Measurements from ENCODE around the gene MPPED1.

Gene MPPED1

DNA sequence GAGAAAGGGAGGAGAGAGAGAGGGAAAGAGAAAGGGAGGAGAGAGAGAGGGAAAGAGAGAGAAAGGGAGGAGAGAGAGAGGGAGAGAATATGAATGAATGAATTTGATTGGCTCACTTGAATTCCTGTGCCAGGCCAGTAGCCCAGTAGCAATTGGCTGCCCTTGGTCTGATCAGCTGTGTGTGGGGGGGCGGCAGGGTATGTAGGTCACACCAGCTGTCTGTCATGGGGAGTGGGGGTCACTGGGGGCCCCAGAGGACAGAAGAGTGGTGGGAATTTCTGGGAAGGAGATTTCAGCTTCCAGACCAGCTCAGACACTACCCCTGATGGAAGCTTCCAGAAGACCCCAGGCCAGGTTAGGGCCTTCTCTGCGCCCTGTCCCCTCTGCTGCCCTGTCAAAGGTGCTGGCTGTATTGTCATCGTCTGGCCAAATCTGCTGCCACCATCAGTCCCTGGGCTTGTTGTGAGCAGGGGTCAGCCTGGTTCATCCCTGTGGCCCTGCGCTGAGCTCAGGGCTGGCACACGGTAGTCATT is 21.1 kb downstream of the MPPED1 start:
- no peak for FAIRE-seq

DNA sequence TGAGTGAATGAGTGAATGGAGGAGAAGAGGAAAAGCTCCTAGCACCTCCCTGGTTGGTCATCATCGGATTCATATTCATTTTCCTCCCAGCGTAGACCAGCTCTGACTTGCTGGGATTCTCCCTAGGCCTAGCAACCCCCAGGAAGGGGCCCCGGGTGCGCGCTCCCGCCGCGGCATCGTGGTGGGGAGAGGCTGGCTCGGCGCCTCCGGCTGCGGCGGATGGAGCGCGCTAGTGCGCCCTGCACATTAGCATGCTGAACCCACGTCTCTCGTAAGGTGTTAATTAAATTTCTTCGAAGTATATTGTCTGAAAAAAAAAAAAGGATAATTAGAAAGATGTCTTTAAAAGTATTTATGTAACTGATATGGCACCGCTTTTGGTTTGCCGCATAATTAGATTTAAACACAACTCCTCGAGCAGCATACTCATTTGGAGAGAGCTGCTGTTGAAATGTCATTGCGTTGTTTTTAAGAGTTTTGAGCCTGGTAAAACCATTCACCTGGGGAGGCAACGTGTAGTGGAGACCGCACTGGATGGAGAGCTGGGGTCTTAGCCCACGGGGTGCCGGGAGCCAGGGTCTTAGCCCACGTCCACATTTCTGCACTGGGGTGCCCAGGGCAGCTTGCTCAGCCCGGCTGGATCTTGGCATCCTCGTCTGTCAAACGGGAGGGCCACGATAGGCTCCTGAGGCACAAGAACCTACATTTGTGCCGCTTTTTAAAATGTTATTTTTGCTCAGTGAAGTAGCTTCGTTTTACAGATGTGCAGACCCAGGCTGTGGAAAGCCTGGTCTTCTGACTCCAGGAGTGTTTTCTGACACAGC is 21.8 kb downstream of the MPPED1 start:
- FAIRE-seq, result no peak

DNA sequence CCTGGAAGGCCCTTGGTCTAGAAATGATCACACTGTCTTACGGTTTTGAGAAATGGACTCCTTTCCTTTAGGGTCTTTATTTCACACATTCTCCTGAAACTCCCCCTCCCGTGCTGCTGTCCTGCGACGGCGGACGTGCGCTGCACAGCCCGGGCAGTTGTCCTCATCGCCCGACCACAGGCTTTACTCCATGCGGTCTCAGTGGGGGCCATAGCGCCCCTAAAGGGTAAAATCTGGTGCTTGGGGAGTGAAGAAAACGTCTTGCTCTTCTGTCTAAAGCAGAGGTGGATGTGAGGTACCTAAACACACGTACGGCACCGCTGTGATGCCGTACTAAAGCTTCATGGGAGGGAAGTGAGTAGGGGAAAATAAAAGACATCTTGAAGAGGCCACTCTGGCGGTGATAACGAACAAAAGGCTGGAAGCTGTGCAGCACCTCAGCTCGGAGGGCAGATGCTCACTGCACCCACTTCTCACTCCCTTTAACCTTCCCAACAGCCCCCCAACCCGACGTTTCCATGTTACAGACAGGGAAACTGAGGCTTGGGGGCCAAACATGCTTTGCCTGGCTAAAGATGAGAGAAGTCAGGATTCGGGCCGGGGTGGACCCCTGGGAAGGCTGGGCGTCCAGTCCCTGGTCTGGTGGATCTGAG is 22.6 kb downstream of the MPPED1 start:
- FAIRE-seq, result no peak

DNA sequence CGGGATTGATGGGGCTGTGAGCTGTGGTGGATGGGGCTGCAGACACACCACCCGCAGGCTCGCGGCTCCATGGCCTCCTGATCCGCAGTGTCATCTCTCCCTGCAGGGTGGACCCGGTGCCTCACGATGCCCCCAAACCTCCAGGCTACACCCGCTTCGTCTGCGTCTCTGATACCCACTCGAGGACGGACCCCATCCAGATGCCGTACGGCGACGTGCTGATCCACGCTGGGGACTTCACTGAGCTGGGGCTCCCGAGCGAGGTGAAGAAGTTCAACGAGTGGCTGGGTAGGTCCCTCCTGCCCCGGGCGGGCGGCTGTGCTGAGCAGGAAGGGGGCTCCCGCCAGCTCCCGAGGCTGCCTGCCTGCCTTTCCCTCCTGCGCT is 23.1 kb downstream of the MPPED1 start:
- FAIRE-seq, result no peak

DNA sequence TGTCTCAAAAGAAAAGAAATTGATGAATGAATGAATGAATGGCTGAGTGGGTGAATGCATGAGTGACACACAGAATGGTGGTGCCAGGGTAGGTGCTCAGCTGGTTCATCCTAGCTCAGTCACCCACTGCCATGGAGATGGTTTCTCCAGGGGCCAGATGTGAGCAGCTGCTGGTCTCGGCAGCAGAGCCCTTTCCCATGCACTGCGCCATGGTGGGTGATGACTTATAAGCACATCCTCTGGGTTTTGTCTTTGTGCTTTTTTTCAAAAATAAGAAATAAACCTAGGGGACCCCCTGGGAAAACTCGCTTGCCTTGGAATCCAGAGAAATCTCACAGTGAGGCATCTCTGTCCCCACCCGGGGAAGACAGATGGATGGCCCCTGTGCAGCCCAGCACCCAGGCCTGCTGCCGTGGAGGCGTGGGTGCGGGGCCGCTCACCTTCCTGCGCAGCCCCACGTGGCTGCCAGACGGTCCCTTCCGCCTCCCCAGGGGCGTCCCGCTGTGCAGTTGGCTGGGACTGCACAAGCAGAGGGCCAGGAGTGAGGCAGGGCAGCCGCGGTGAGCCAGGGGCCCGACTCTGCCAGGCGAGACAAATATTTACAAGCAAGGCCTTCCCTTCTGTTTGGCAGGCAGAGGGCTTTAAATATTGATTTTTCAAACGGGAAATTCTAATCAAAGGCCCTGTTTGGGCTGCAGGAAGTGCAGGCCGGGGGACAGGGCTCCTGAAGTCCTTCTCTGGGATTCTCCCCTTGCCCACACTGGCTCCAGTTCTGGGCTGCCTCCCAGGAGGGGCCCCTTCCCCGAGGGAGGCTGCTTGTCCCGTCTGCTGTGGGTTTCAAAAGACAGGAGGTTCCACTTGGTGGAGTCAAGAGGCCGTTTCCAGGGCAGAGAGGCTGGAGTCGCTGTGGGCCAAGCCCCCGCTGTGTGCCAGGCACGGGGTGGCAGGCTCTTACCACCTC is 24.3 kb downstream of the MPPED1 start:
- FAIRE-seq, result no peak

DNA sequence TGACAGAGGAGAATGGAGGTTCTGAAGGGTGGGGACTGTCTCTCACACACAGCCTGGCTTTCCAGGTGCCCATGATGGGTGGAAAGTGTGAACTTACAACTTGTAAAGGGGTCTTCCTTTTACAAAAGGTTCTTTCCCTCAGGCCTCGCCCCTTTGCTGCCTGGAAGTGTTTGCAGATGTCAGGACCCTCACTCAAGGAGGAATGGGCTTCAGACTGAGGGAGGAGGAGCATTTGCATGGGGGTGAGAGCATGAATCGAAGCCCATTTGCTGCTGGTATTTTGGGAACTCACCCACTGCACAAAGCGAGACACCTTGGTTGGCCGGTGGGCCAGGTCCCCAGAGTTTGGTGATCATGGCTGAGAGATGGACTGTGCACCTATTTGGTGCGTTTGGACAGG is 25.1 kb downstream of the MPPED1 start:
- no peak for FAIRE-seq

DNA sequence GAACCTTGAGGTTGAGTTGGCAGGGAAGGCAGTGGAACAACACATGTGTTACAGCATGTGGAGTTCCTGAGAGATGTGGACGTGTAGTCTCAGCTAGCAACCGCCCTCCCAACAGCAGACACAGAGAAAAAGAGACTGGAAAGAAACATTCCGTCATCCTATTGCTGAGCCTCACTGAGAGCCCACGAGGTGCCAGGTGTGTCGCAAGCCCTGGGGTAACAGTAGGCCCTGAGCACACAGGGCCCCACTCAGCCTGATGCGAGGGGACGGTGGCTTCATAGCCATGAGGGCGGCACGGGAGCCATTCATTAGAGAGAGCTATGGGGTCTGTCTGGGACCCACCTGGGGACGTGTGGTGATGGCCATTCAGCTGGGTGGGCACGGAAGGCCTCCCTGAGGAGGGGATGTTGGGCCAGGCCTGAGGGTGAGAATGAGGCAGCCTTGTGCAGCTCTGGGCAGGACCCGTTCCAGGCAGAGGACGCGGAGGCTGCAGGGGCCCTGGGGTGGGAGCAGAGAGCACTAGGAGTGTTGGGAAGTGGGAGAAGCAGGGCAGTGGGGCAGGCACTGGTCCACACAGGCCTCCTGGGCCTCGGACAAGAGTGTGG is 26.2 kb downstream of the MPPED1 start:
- FAIRE-seq, result no peak

DNA sequence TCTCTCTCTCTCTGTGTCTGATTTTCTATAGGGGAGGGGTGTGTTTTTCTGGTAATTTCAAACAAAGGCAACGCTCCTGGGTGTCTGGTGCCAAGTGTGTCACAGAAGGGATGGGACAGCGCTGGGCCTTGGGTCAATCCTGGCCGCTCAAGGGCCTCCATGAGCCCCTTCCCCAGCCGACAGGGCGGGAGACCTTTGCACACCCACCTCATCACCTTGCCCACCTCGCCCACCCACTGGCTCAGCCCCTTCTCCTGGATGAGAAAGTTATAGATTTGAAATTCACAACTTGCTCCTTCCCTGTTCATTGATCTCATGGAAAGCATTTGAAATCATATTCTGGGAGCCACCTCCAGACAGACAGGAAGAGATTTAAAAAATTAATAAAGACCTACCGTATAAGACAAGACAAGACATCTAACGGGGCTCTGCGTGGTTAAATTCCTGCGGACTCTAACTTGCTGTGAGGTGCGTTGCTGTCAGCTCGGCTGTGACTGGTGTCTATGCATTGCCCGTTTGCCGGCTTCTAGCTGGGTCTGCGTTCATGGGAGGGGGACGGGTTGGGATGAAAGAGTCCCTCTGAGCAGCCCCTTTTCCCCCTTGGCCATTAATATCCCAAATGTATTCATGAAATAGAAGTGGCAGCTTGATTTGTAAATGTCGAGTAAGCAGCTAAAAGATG is 27.0 kb downstream of the MPPED1 start:
- FAIRE-seq, result no peak

DNA sequence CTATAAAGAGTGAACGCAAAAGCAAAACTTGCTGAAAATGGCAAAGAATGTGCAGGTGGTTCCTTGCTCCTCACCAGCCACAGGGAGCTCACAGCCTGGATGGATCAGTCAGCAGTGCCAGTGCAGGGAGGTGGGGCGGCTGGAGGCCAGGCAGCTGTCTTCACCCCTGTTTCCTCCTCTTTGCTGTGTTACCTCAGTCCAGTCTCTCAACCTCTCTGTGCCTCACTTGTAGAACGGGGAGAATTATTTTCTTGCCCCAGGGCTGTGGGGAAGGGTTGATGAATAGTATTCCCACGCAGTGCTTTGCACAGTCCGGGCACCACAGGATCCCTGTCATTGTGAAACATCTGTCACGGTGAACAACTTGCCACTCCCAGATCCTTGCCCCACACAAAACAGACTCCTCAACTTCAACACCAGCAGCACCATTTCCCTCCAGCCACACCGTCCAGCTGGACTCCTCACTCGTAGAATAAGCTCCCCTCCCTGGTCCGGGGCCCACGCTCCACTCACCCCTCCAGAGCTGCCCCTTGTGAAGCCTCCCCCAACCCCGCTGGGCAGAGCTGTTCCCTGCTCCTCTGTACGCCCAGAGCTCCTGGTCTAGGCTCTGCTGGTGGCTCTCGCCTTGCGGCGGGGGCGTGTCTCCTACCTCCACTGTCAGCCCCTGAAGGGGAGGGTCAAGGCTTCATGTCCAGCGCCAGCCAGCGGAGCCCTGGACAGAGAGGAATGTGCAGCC is 27.7 kb downstream of the MPPED1 start:
- FAIRE-seq, result no peak

DNA sequence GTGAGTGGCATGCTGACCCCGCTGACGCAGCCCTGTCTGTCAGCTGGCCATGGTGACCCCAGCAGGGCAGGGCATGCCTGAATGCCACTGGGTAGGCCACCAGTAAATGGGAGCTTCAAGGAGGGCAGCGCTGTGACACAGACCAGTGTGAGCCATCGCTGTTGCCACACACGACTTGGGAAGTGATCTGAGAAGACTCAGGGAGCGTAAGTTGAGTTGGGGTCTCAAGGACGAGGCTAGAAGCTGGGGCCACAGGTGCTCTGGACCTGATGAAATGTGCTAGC is 28.2 kb downstream of the MPPED1 start:
- FAIRE-seq, result no peak

DNA sequence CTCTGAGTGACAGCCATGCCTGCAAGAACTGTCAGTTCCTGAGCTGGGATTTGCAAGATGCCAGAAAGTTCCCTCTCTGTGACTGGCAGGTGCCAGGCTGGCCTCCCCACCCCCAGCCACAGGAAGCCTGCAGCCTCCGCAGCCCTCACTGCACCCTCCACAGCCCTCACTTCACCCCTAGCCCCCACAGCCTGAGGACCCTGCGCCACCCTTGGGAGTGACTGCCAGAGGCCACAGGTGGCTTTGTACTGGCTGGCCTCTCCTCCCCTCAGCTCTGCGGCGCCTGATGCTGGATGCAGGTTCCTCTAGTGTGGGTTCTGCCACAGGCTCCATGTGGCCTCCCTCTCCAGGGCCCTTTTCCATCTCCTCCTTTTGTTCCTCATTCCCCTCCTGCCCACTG is 28.7 kb downstream of the MPPED1 start:
- no peak for FAIRE-seq

DNA sequence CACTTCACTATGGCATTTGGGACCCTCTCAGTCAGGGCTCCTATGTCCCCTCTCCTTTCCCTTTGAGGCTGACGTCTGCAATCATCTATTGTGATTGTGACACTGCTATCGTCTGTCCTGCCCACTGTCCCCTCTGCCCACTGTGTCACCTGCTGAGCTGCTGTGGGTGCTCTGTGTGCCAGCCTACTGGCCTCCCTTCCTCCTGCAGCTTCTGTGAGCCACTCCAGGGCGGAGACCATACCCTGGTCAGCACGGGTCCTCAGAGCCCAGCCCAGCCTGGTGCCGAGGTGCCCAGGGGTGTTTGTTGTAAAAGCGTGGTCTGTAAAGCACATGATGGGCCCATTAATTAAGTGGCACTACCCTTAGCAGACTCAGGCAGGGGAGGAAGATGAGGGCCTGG is 29.4 kb downstream of the MPPED1 start:
- FAIRE-seq, result no peak

DNA sequence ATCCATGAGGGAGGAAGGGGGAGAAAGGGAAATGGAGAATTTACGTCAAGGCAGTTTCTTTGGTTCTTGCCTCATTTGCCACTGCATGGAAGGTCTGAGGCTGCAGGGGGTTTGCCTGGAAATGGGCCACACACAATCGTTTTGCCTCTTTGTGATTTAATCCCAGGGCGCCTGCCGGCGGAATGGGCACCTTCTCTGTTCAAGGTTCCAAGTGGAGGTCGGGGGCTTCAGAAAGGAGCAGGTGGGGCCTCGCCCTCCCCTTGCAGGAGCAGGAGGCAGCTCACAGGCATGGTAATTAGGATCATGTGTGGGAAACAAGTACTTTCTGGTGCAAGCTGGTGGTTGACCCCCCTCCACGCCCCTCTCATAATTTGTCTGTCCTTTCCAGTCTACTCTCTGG is 29.9 kb downstream of the MPPED1 start:
- FAIRE-seq, result no peak

DNA sequence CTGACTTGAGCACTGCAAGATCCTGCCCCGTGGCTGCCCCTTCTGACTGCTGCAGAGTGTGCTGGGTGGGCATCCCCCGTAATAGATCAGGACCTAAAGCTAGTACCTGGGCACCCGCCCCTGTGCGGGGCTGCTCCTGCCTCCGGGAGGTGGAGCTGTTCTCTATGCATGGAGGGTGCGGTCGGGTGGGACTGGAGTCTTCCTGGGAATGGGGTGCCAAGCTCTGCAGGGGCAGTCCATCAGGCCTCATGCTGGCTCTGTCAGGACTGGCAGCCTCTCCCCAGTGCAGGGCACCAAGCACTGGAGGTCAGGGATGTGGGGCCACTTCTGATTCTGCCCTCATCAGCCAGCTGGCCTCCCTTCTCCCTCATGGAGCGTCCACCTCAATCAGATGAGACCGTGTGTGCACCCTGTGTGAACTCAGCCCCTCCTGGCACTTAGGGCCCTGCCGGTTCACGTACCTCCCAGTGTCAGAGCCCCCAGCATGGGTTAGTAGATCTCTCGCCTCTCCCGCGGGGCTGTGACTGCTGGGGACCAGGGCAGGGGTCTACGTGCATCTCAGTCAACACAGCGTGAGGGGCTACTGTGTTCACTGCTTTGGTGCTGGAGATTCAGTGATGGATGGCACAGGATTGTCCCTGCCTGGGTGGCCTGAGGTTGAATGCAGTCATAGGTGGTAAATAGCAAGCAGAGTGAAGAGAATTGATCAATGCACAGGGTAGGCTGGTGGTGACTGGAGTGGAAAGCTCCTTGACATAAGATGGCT is 30.8 kb downstream of the MPPED1 start:
- no peak for FAIRE-seq

DNA sequence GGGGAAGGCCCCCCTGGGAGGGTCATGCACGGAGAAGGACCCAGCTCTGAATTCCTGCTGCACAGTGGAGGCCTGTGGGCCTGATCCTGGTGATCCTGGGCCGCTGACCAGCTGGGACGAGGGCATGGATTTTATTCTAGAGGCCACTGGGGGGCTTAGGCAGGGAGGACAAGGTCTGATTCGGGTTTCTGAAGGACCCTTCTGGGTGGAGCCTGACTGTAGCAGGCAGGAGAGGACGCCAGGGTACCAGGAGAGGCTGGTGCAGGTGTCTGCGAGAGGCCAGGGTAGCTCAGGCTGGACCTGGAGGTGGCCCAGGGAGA is 31.3 kb downstream of the MPPED1 start:
- no peak for FAIRE-seq

DNA sequence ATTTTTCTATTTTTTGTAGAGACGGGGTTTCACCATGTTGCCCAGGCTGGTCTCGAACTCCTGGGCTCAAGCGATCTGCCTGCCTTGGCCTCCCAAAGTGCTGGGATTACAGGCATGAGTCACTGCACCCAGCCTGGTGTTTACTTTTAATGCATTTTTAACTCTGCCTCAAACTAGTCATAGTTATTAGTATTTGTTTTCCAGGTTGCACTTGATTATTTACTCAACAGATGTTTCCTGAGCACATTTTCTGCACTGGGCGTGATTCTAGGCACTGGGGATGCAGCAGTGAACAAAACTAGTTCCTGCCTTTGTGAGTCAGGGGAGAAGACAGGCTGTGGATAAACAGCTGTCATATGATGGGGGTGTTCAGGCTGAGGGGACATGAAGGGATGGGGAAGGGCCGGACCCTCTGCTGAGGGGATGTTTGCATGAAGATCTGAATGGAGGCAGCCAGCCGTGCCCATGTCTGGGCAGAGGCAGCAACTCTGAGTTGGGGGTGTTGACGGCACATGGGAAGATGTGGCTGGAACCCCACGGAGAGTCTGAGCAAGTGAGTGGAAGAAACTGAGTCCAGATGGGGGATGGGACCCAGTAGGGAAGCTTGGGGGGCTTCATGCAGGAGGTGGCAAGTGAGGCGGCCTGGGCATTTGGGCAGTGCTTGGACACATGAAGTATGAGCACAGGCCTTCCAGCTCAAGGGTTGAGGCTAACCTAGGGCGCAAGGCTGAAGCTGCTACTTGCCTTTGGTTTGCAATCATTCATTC is 34.4 kb downstream of the MPPED1 start:
- no peak for FAIRE-seq

DNA sequence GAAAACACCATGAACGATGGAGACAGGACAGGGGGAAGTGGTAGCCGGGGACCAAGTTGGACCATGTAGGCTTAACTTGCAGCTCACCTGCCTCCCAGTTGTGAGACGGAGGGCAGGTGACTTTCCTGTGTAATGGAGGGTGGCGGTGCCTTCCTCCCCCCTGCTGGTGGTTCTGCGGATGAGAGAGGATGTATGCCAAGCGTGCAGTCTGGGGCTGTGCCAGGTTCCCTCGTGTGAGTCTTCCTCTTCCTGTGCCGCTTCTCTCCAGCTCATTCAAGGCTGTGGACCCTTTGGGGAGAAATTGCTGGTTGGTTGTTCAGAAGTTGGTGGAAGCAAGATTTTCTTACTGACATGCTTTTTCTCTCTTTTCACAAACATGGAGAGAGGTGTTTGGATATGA is 35.1 kb downstream of the MPPED1 start:
- FAIRE-seq, result no peak

DNA sequence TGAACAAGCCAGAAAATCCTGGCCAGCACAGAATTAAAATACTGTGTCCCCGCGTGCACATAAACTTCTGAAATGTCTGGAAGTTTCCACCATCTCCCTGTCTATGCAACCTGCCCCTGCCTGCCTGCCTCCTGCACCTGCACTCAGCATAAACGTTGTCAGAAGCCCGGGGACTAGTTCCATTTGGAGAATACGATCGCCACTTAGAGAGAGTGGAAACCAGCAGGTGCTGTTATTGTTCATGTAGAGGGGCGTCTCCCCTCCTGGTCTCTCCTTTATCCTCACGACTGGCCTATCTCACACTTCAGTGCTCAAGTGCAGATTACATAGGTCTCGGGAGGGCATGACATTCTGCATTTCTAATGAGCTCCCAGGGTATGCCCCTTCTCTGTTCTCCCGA is 35.6 kb downstream of the MPPED1 start:
- no peak for FAIRE-seq

DNA sequence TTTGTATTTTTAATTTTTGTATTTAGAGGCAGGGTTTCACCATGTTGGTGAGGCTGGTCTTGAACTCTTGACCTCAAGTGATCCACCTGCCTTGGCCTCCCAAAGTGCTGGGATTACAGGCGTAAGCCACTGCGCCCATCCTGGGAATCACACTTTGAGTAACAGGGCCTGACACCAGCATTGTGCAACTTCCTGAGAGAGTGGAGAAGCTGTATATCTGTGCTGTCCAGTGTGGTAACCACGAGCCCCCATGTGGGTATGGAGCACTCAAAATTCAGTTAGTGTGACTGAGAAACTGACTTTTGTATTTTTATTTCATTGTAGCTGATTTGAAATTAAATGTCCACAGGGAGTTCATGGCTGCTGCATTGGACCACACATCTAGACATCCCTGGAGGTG is 36.2 kb downstream of the MPPED1 start:
- no peak for FAIRE-seq

DNA sequence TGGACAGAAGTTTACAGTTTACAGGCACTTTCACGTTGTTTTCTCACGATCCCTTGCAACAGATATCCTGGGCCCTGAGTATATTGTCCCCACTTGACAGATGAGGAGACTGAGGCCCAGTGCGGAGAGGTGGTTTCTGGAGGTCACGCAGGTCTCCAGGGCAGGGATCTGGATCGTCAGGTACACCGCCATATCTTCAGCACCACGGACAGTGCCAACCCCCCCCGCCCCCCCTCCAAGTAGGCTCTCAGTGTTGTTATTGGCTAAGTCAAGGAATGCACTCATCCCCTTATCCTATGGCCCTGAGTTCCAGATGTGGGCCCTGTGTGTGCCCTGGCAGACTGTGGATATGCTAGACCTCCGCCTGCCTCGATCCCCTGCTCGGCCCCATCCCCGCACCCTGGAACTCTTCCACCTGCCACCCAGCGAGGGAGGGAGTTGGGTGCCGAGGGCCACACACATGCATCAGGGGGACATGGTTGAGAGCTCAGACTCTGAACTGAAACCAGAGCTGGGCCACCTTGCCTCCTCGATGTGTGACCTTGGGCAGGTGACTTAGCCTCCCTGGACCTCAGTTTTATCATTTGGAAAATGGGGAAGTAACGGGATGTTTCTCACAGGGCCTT is 37.5 kb downstream of the MPPED1 start:
- no peak for FAIRE-seq
